ENCODE results near the gene PDGFC.

DNA sequence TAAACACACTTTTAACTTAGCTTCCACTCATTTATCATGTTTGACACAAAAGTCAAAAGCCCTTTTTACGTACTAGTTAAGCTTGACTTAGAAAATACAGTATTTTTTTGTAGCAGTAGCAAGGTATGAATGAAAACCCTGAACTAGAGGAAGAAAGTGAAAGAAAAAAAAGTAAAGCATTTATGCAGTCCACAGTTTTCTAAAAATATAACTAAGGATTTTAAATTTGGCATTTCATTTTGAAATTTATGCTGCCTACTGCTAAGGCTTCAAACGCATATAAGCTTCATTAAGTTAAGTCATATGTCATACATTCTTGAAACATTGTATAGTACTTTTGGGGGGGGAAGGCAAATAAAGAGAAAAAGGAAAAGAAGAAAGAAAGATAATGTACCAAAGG is 201.5 kb downstream of the PDGFC start:
- TF ChIP-seq, protein P1, sequence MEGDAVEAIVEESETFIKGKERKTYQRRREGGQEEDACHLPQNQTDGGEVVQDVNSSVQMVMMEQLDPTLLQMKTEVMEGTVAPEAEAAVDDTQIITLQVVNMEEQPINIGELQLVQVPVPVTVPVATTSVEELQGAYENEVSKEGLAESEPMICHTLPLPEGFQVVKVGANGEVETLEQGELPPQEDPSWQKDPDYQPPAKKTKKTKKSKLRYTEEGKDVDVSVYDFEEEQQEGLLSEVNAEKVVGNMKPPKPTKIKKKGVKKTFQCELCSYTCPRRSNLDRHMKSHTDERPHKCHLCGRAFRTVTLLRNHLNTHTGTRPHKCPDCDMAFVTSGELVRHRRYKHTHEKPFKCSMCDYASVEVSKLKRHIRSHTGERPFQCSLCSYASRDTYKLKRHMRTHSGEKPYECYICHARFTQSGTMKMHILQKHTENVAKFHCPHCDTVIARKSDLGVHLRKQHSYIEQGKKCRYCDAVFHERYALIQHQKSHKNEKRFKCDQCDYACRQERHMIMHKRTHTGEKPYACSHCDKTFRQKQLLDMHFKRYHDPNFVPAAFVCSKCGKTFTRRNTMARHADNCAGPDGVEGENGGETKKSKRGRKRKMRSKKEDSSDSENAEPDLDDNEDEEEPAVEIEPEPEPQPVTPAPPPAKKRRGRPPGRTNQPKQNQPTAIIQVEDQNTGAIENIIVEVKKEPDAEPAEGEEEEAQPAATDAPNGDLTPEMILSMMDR (conservative IDR thresholded peaks at IDR 0.05; ENCODE audit: low read length): no peak
- no peak for TF ChIP-seq EZH2phosphoT487 (IDR thresholded peaks at IDR 0.05; ENCODE audit: borderline replicate concordance, low read depth, low read length)

All from OCI-LY7 (cell line).